ENCODE measurements around the gene GPR45. TPM values are rescaled to one million over a fixed set of nuclear protein-coding genes. Genes with fewer than 3 reads are reported as not detected.

Gene GPR45
- total RNA-seq, 1 donor: not detected

DNA sequence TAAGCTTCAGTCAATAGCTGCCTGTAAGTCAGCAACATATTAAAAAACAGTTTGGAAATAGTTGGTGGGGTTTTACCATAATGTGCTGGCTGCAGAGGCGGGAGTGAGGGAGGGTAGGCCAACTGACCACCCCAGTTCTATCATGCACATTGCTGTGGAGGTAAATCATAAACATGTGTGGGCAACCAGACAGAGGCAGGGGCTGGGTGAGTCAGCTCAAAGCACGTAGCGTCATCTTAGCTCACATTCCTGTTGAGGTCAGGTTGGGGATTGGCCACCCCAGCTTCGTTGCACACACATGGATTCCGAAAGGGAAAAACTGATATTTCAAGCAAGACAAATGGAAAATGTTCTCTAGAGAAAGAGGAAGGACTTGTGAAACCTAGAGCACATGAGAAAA, 19.5 kb downstream of the GPR45 start:
- H3K4me3 ChIP-seq (ENCODE audit: low read depth, low read length): no peak overlapping the region
- peak; percentile 96 for DNase-seq (ENCODE audit: low read depth)
- TF ChIP-seq, protein P1, sequence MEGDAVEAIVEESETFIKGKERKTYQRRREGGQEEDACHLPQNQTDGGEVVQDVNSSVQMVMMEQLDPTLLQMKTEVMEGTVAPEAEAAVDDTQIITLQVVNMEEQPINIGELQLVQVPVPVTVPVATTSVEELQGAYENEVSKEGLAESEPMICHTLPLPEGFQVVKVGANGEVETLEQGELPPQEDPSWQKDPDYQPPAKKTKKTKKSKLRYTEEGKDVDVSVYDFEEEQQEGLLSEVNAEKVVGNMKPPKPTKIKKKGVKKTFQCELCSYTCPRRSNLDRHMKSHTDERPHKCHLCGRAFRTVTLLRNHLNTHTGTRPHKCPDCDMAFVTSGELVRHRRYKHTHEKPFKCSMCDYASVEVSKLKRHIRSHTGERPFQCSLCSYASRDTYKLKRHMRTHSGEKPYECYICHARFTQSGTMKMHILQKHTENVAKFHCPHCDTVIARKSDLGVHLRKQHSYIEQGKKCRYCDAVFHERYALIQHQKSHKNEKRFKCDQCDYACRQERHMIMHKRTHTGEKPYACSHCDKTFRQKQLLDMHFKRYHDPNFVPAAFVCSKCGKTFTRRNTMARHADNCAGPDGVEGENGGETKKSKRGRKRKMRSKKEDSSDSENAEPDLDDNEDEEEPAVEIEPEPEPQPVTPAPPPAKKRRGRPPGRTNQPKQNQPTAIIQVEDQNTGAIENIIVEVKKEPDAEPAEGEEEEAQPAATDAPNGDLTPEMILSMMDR (IDR thresholded peaks at IDR 0.05; ENCODE audit: insufficient read depth, low read depth, low read length): no peak

DNA sequence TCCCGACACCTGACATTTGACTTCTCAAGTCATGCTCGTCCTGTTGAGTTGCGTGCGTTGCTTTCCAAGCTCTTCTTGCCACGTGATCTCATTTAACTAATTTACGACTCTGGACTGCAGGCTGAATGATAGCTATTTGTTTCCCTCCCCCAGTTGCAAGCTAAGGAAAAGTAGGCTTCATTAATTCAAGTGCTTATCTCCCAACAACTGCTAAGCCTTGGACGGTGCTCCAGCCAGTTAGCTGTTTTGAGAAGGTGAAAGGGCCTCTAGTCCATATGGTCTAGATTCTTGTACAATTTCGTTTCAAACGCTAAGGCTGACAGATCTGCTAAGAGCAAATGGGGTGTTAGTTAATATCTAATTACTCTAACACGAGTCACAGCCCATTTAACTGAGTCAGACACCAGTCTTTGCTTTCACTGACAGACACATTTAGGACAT, 21.1 kb downstream of the GPR45 start:
- no peak overlapping the region for H3K4me3 ChIP-seq (ENCODE audit: low read depth, low read length)
- peak; percentile 45 for DNase-seq (ENCODE audit: low read depth)
- TF ChIP-seq, protein P1 (IDR thresholded peaks at IDR 0.05; ENCODE audit: insufficient read depth, low read depth, low read length): no peak

DNA sequence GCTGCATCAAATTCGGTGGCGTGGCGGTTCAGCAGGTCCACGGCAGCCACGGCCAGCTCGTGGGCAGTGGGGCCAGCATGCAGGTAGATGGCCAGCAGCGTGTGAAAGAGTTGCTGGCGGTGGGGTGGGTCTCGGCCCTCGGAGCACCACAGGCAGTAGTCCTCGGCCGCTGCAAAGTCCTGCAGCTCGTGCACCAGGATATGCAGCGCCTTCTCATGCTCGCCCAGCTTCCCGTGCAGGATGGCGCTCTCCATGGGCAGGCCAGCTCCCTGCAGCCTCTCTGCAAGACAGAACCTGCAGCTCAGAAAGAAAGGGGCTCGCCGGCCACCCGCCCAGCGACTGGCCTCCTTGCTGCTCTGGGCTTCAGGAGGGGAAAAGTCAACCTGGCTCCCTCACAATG, 27.9 kb downstream of the GPR45 start:
- no peak for DNase-seq (ENCODE audit: low read depth)
- H3K4me3 ChIP-seq (ENCODE audit: low read depth, low read length): no peak overlapping the region
- TF ChIP-seq, protein P1 (IDR thresholded peaks at IDR 0.05; ENCODE audit: insufficient read depth, low read depth, low read length): no peak

DNA sequence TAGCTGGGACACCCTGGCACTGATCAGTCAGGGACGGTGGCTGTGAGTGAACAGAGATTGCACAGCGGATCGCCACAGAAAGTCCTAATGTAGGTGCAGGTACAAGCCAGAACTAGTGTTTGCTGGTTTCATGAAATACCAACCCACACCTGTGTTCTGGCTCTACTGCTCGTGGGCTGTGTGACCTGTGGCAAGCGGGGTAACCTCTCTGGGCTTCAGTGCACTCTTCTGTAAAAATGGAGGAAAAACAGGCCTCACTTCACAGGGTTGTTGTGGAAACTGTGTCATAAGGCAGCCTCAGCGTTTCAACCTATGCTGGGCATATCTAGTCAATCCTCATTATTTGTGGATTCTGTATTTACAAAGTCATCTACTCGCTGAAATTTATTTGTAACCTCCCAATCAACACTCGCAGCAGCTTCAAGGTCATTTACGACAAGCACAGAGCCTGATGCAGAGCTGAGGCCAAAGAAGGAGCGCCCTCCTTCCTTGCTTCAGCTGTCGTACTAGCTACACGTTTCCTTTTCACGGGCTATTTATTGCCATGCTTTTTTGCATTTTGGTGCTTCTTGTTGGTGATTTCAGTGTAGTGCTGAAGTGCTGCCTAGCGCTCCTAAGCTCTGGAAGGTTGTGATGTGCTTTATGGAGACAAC, 30.0 kb downstream of the GPR45 start:
- DNase-seq (ENCODE audit: low read depth): no peak
- TF ChIP-seq, protein P1 (IDR thresholded peaks at IDR 0.05; ENCODE audit: insufficient read depth, low read depth, low read length): no peak
- H3K4me3 ChIP-seq (ENCODE audit: low read depth, low read length): no peak overlapping the region

DNA sequence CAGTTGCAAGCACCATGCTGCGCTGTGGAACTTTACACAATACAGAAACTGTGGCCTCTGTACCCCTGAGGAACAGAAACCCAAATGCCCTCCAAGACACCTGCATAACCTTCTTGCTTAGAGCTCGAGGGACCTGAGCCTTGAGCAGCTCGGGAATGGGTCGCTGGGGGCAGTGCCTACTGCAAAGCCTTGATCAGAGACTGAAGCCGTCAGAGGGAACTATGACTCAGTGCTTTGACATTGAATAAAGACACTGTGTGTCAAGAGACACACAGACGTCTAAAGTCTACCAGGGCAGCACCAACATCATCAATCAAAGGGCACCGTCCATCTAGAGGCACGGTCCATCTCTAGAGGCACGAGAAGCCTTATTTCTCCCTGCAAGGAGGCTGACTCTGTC, 30.6 kb downstream of the GPR45 start:
- no peak for DNase-seq (ENCODE audit: low read depth)
- TF ChIP-seq, protein P1 (IDR thresholded peaks at IDR 0.05; ENCODE audit: insufficient read depth, low read depth, low read length): no peak
- H3K4me3 ChIP-seq (ENCODE audit: low read depth, low read length): no peak overlapping the region

DNA sequence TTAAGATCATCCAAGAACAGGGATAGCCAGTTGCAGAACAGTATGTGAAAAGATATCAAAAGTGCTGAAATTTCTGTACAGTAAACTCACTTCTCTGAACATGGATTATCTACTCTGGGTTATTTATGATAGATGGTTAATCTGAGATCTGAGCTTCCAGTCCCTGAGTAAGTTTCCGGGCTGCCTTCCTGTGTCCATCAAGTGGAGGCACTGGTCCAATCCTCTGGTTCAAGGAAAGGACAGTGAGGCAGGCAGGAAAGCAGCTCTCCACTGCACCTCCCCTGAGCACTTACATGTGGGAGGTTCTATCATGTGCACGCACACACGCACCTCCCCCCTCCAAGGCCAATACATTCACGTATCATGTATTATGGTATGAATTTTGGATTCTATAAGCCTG, 32.5 kb downstream of the GPR45 start:
- TF ChIP-seq, protein P1 (IDR thresholded peaks at IDR 0.05; ENCODE audit: insufficient read depth, low read depth, low read length): no peak
- no peak overlapping the region for H3K4me3 ChIP-seq (ENCODE audit: low read depth, low read length)
- no peak for DNase-seq (ENCODE audit: low read depth)

DNA sequence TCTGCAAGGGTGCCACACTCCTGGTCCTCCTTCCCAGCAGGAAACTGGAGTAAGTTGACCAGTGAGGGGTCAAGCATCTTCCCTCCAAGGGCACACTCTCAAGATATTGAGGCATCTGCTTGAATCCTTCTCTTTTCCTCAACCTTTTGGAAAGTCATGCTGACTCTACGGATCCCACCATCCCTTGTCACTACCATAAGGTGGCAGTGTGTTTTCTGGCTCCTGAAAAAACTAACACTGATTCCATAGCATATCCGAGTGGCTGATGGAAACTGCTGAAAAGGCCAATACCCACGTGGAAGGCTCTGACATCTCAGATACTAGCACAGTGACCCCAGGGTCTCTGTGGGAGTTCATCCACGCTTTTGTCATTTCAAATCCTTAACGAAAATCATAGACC, 37.1 kb downstream of the GPR45 start:
- no peak for DNase-seq (ENCODE audit: low read depth)
- TF ChIP-seq, protein P1 (IDR thresholded peaks at IDR 0.05; ENCODE audit: insufficient read depth, low read depth, low read length): no peak
- no peak overlapping the region for H3K4me3 ChIP-seq (ENCODE audit: low read depth, low read length)

Measured in fibroblast of villous mesenchyme (primary cell).